PC-9 (cell line): ENCODE results near the gene SLC46A1. TPM values are rescaled to one million over a fixed set of nuclear protein-coding genes. Genes with fewer than 3 reads are reported as not detected.

ENCODE experiments used
- BruUV-seq: library from RNA; stranded (reverse); fragments of 400-500 nt; replicated peaks from 2 replicates; lab custom pipeline; 2021; lab: Mats Ljungman, UMichigan
- CTCF ChIA-PET: fragments of 300-600 bp; sonication (Branson Sonifier 250); formaldehyde crosslinking; loops from one replicate; lab custom pipeline; 2022; ENCODE audit warnings: antibody characterized with exemption; lab: Charles Lee
- POLR2A ChIA-PET: fragments of 300-600 bp; sonication (Branson Sonifier 250); formaldehyde crosslinking; loops from one replicate; lab custom pipeline; 2022; ENCODE audit warnings: antibody characterized with exemption; ENCODE audit not compliant: unreplicated experiment; lab: Charles Lee
- DNase-seq, 2 experiments: peaks; one replicate each; pipeline versions ENCODE4 v3.0.0 to v3.0.0-alpha.2; 2015 to 2022; ENCODE audit warnings: mixed read lengths in 1 of 2
- H2AFZ ChIP-seq: fragments of 200-600 bp; sonication (generic); 2 replicates; pipeline ENCODE4 v1.8.1; 2017; ENCODE audit warnings: antibody characterized with exemption
- H3F3A ChIP-seq: fragments of 200-600 bp; sonication (generic); 2 replicates; pipeline ENCODE4 v1.8.1; 2017; ENCODE audit warnings: antibody characterized with exemption, mild to moderate bottlenecking, low read depth; ENCODE audit not compliant: insufficient read depth
- H3K27ac ChIP-seq: fragments of 200-600 bp; sonication (generic); 2 replicates; pipeline ENCODE4 v1.6.1; 2016; ENCODE audit warnings: mixed run types
- H3K27me3 ChIP-seq: fragments of 200-600 bp; sonication (generic); 2 replicates; pipeline ENCODE4 v1.6.1; 2016; ENCODE audit warnings: low read depth, mixed run types; ENCODE audit not compliant: insufficient read depth
- H3K36me3 ChIP-seq: fragments of 200-600 bp; sonication (generic); 2 replicates; pipeline ENCODE4 v1.6.1; 2016; ENCODE audit warnings: low read depth, mixed run types
- H3K4me1 ChIP-seq: fragments of 200-600 bp; sonication (generic); replicated peaks from 2 replicates; pipeline ENCODE4 v1.6.1; 2016; ENCODE audit warnings: mixed run types; ENCODE audit not compliant: insufficient read depth
- H3K4me2 ChIP-seq: fragments of 200-600 bp; sonication (generic); 2 replicates; pipeline ENCODE4 v1.6.1; 2017; ENCODE audit warnings: mixed run types
- H3K4me3 ChIP-seq: fragments of 200-600 bp; sonication (generic); 2 replicates; pipeline ENCODE4 v1.6.1; 2016; ENCODE audit warnings: mixed run types
- H3K79me2 ChIP-seq: fragments of 200-600 bp; sonication (generic); 2 replicates; pipeline ENCODE4 v1.6.1; 2017; ENCODE audit warnings: low read depth, mixed run types
- H3K9me2 ChIP-seq: fragments of 200-600 bp; sonication (generic); 2 replicates; pipeline ENCODE4 v1.8.1; 2017; ENCODE audit warnings: mild to moderate bottlenecking; ENCODE audit not compliant: insufficient read depth
- H3K9me3 ChIP-seq: fragments of 200-600 bp; sonication (generic); 2 replicates; pipeline ENCODE4 v1.8.1; 2016; ENCODE audit warnings: low read depth; ENCODE audit not compliant: insufficient read depth
- H4K20me1 ChIP-seq: fragments of 200-600 bp; sonication (generic); 2 replicates; pipeline ENCODE4 v1.8.1; 2017; ENCODE audit not compliant: insufficient read depth
- CTCF ChIP-seq: fragments of 200-600 bp; sonication (generic); conservative IDR thresholded peaks from 2 replicates; pipeline ENCODE4 v1.6.1; 2017; ENCODE audit warnings: mixed run types, antibody characterized with exemption, mild to moderate bottlenecking, moderate library complexity
- EZH2 ChIP-seq: fragments of 200-600 bp; sonication (generic); IDR thresholded peaks from 2 replicates; pipeline ENCODE4 v1.8.0; 2017; ENCODE audit warnings: antibody characterized with exemption, low read depth
- intact Hi-C: fragments of 100-400 bp; cut with micrococcal nuclease; formaldehyde crosslinking; loops from one replicate; pipeline ENCODE4 v1.10.0; 2022; ENCODE audit not compliant: unreplicated experiment
- total RNA-seq: library from RNA; stranded (reverse); gene quantifications from 2 replicates; pipeline ENCODE4 v1.2.3, GENCODE V29; 2021

SLC46A1 gene
- total RNA-seq, 1 experiment from 2014 or later, result 14.9 TPM

DNA sequence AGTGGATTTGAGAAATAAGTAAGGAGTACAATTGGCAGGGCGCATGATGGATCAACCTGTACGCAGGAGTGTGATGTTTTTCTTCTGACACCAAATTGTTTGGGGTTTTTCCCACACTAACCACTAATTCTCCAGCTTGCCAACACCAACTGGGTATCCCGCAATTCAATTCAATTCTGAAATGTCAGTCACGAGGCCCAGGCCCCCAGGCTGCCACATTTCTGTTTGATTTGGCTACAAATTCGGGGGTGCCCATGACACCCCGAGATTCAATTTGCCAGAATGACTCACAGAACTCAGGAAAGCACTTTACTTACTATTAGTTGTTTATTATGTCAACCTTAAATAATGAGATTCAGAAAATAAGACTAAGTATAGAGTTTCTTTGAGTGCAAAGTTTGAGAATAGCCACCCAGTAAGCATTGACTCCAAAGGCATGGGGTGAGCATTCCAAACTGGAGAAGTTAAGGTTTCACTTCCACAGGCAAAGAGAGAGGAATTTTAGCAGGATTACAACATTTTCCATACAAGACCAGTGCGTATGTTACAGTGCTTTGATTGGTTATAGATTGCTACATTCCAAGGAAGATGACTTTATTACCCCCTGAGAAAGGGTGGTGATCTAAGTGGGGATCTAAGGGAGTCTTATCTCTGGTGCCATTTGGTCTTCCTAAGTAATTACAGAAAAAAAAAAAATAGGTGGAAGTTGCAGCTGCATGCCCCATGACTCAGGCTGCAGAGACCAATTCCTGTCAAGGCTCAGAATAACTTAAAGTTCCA lies 11.5 kb downstream of the SLC46A1 start:
- no peaks in the 10 kb centered on the region for H3K9me2 ChIP-seq
- H4K20me1 ChIP-seq, result no peaks in the 10 kb centered on the region
- no peak overlapping the region for H3K27ac ChIP-seq
- no peaks in the 10 kb centered on the region for H3K4me1 ChIP-seq
- BruUV-seq, result no TSS peak
- no peak overlapping the region for H3K4me2 ChIP-seq
- POLR2A ChIA-PET, result no interaction called here
- H3K36me3 ChIP-seq, result peaks cover 12% of the 10 kb centered on the region; the same call in 1 of the 2 replicates
- H3K27me3 ChIP-seq, result no peaks in the 10 kb centered on the region
- no peaks in the 10 kb centered on the region for H3K79me2 ChIP-seq
- DNase-seq, result no peak
- intact Hi-C loops, result no loop called here
- no peaks in the 10 kb centered on the region for H3K9me3 ChIP-seq
- no peak overlapping the region for H3K4me3 ChIP-seq
- CTCF ChIA-PET, result interaction anchor here (0.6 kb wide), 1 partner anchor 165 kb away, joined by 3 read pairs; no protein-coding TSS in a partner anchor
- TF ChIP-seq EZH2 (no peak), CTCF (no peak)
- H2AFZ ChIP-seq, result no peak overlapping the region
- H3F3A ChIP-seq, result peaks cover 6% of the 10 kb centered on the region; the same call in 1 of the 2 replicates

DNA sequence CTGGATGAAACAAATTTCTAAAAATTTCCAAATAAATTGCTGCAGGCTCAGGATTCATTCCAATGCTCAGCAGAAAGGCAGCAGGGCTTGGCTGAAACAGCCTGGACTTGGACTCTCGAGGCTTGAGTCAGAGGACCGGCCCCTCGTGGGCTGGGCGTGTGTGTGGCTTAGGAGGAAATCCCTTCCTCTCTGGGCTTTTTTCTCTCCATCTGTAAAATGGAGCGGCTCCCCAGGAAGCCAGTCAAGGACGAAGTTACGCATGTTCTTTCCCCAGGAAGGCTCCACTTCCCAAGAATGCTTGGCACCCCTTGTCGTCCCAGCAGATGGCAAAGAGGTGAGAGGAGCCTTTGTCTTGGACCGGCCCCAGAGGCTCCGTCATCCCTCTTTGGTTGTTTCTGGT lies 13.5 kb downstream of the SLC46A1 start:
- H3K4me3 ChIP-seq, result no peak overlapping the region
- H4K20me1 ChIP-seq, result no peaks in the 10 kb centered on the region; the same call in 1 of the 2 replicates
- intact Hi-C loops, result no loop called here
- peaks cover 19% of the 10 kb centered on the region; the same call in 1 of the 2 replicates for H3K36me3 ChIP-seq
- ChIA-PET CTCF (no interaction called here), POLR2A (no interaction called here)
- BruUV-seq, result no TSS peak
- TF ChIP-seq CTCF, result no peak
- no peak for TF ChIP-seq EZH2
- H3K27me3 ChIP-seq, result no peaks in the 10 kb centered on the region
- no peaks in the 10 kb centered on the region for H3K9me3 ChIP-seq
- no peaks in the 10 kb centered on the region for H3K79me2 ChIP-seq
- no peak overlapping the region for H2AFZ ChIP-seq
- H3F3A ChIP-seq, result peaks cover 6% of the 10 kb centered on the region; the same call in 1 of the 2 replicates
- no peaks in the 10 kb centered on the region for H3K4me1 ChIP-seq
- H3K9me2 ChIP-seq, result no peaks in the 10 kb centered on the region
- H3K4me2 ChIP-seq, result no peak overlapping the region
- no peak overlapping the region for H3K27ac ChIP-seq
- DNase-seq, result no peak

GRCh38 chr17:28391401-28391800 lies 14.6 kb downstream of the SLC46A1 start:
- no peaks in the 10 kb centered on the region for H3K27me3 ChIP-seq
- no peak overlapping the region for H3K4me3 ChIP-seq
- no peak overlapping the region for H3K4me2 ChIP-seq
- intact Hi-C loops, result no loop called here
- no peaks in the 10 kb centered on the region for H3K9me2 ChIP-seq
- H3K27ac ChIP-seq, result no peak overlapping the region
- ChIA-PET POLR2A (no interaction called here), CTCF (no interaction called here)
- no peak for TF ChIP-seq EZH2
- no peak for TF ChIP-seq CTCF
- H3K9me3 ChIP-seq, result no peaks in the 10 kb centered on the region
- 0 out of 2 replicates have a peak, but pooled peaks cover under 1% of the 10 kb centered on the region for H3K79me2 ChIP-seq
- H2AFZ ChIP-seq, result no peak overlapping the region
- H3F3A ChIP-seq, result 0 out of 2 replicates have a peak, but pooled peaks cover 1% of the 10 kb centered on the region
- H3K4me1 ChIP-seq, result 0 out of 2 replicates have a peak, but pooled peaks cover under 1% of the 10 kb centered on the region
- no peaks in the 10 kb centered on the region; the same call in 1 of the 2 replicates for H4K20me1 ChIP-seq
- no peak for DNase-seq
- BruUV-seq, result no TSS peak
- peaks cover 19% of the 10 kb centered on the region; the same call in 1 of the 2 replicates for H3K36me3 ChIP-seq
